Endothelial cell (in vitro differentiated cells): ENCODE data around the gene MFSD2A. TPM values are rescaled to one million over a fixed set of nuclear protein-coding genes. Genes with fewer than 3 reads are reported as not detected.

Source experiments
- DNase-seq: peaks from one replicate; pipeline ENCODE4 v3.0.0; 2021; ENCODE audit warnings: low spot score
- H3K27ac Mint-ChIP-seq: one replicate; pipeline ENCODE4 v1.8.0; 2021; ENCODE audit warnings: mixed read lengths, inconsistent platforms; ENCODE audit not compliant: unreplicated experiment
- H3K27me3 Mint-ChIP-seq: one replicate; pipeline ENCODE4 v1.8.0; 2021; ENCODE audit warnings: mild to moderate bottlenecking, moderate library complexity, mixed read lengths, inconsistent platforms; ENCODE audit not compliant: unreplicated experiment
- H3K36me3 Mint-ChIP-seq: one replicate; pipeline ENCODE4 v1.8.0; 2021; ENCODE audit warnings: mild to moderate bottlenecking, low read depth, mixed read lengths, inconsistent platforms; ENCODE audit not compliant: unreplicated experiment
- H3K4me1 Mint-ChIP-seq: one replicate; pipeline ENCODE4 v1.8.0; 2021; ENCODE audit warnings: mild to moderate bottlenecking, mixed read lengths, inconsistent platforms; ENCODE audit not compliant: unreplicated experiment
- H3K4me3 Mint-ChIP-seq: one replicate; pipeline ENCODE4 v1.8.0; 2021; ENCODE audit warnings: mild to moderate bottlenecking, mixed read lengths, inconsistent platforms; ENCODE audit not compliant: unreplicated experiment
- H3K9me3 Mint-ChIP-seq: one replicate; pipeline ENCODE4 v1.8.0; 2021; ENCODE audit warnings: mixed read lengths, inconsistent platforms; ENCODE audit not compliant: unreplicated experiment
- CTCF ChIP-seq: fragments of 200-600 bp; sonication (generic); IDR thresholded peaks from one replicate; pipeline ENCODE4 v1.5.0; 2021; ENCODE audit warnings: antibody characterized with exemption; ENCODE audit not compliant: unreplicated experiment
- long read RNA-seq: library from polyadenylated mRNA; unstranded; transcript quantifications from one replicate; pipeline ENCODE4 v2.0.0, GENCODE V29; 2020; ENCODE audit not compliant: unreplicated experiment
- total RNA-seq: library from RNA; stranded (reverse); fragmentation: NEBNext Ultra II Directional; extraction: Animal tissue kit (Norgen Biotek cat#: 25700); gene quantifications from one replicate; pipeline ENCODE4 v1.2.1, GENCODE V29; 2021; ENCODE audit not compliant: unreplicated experiment

Gene MFSD2A
- total RNA-seq = 1.6 TPM
- long read RNA-seq, partial matches to known transcripts = 0 of 3 reads
- long read RNA-seq, other reads (novel, unspliced or antisense) = 0 of 3 reads

DNA sequence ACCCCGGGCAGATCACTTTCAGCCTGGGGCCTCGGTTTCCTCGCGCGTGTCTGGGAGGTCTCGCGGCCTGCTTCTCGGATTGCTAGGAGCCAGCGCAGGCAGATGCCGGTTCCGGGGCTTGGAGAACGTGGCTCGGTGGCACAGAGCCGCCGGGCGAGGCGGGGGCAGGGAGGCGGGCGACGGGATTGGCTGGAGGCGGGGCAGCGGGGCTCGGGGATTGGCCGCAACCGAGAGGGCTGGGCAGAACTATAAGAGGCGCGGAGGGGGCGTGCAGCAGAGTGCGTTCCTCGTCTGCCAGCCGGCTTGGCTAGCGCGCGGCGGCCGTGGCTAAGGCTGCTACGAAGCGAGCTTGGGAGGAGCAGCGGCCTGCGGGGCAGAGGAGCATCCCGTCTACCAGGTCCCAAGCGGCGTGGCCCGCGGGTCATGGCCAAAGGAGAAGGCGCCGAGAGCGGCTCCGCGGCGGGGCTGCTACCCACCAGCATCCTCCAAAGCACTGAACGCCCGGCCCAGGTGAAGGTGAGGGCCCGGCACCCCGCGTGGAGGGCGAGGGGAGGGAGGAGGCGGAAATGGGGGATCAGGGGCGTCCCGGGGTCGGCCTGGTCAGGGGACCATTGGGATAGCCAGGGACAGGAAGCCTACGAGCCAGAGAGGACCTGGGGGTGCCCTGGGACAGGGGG lies at the start of gene MFSD2A:
MFSD2A (plus strand) TSS at position 276 of the 677 bp plus-strand sequence; CDS start at position 424, 148 bp downstream.
- no peaks in the 10 kb centered on the region for H3K36me3 Mint-ChIP-seq
- peak within 1 kb of the TSS; percentile 83 for H3K4me3 Mint-ChIP-seq
- TF ChIP-seq CTCF = no peak
- peaks cover 8% of the 10 kb centered on the region for H3K4me1 Mint-ChIP-seq
- peaks cover 13% of the 10 kb centered on the region for H3K27me3 Mint-ChIP-seq
- peak; percentile 79 for DNase-seq
- H3K27ac Mint-ChIP-seq = no peak within 1 kb of the TSS
- H3K9me3 Mint-ChIP-seq = no peaks in the 10 kb centered on the region

- no peak for DNase-seq
- Mint-ChIP-seq H3K4me1 (peaks cover 9% of the 10 kb centered on the region), H3K27ac (no peak overlapping the region), H3K36me3 (peaks cover 8% of the 10 kb centered on the region), H3K27me3 (peaks cover 13% of the 10 kb centered on the region), H3K4me3 (no peak overlapping the region), H3K9me3 (no peaks in the 10 kb centered on the region)
- TF ChIP-seq CTCF = no peak
Measured at GRCh38 chr1:39905172-39905571, 49.8 kb upstream of the MFSD2A start.

DNA sequence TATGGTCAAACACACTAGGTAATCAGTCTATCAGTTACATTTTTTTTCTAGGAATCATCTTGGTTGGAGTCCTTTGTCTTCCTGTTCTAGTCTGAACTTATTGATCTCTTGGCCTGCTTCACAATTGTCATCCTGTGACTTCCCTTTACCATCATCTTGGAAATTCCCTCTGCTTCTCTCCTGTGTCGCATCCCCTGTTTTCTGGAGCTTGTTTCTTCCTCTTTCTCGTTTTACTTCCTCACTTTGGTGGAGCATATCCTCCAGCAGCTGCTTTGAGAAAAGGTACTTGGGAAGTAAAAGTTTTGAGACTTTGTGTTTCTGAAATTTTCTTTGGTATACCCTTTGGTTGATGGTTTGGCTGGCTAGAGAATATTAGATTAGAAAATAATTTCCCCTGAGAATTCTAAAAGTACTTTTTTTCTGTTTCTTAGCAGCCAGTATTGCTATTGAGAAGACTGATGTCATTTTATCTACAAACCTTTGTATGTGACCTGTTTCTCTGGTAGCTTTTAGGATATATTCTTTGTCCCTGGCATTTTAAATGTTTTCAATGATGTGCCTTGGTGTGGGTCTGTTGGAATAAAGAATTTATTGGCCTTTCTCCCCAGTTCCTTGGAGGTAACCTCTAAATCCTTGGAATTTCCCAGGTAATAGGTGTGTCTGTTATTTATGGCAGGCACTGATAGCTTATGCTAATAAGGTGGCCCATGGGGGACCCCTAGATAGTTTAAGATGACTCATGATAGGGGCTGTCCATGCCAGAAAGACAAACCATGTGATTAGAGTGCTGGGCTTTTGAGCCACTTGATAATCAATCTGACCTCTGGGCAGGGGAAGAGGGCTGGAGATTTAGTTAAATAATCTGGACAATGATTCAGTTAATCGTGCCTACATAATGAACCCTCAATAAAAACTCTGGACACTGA lies 47.2 kb upstream of the MFSD2A start:
- H3K27ac Mint-ChIP-seq = peak overlapping the region; percentile 5
- H3K36me3 Mint-ChIP-seq = peaks cover 8% of the 10 kb centered on the region
- H3K9me3 Mint-ChIP-seq = no peaks in the 10 kb centered on the region
- H3K4me1 Mint-ChIP-seq = peaks cover 4% of the 10 kb centered on the region
- DNase-seq = no peak
- no peak for TF ChIP-seq CTCF
- no peak overlapping the region for H3K4me3 Mint-ChIP-seq
- H3K27me3 Mint-ChIP-seq = peaks cover 9% of the 10 kb centered on the region

DNA sequence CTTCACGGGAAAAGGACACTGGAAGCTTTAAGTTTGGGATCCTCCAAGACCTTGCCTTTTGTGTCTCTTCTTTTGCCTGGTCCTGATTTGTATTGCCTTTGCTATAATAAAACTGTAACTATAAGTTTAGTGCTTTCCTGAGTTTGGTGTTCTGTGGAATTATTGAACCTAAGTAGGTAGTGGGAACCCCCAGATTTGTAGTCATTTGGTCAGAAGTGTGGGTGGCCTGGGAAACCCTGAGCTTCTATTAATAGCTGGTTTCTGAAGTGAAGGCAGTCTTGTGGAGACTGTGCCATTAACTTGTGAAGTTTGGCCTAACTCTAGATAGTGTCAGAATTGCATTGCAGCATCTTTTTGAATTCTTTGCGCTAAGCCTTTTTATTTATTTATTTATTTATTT lies 46.4 kb upstream of the MFSD2A start:
- no peak for DNase-seq
- Mint-ChIP-seq H3K4me3 (no peak overlapping the region), H3K36me3 (peaks cover 8% of the 10 kb centered on the region), H3K27ac (no peak overlapping the region), H3K4me1 (no peaks in the 10 kb centered on the region), H3K9me3 (no peaks in the 10 kb centered on the region), H3K27me3 (peaks cover 2% of the 10 kb centered on the region)
- no peak for TF ChIP-seq CTCF
